Right atrium auricular region (tissue), 2 donors: ENCODE measurements around the gene OR11A1. TPM values are rescaled to one million over a fixed set of nuclear protein-coding genes. Genes with fewer than 3 reads are reported as not detected.
"Not testable (repeated sequence)": the region's sequence is repeated elsewhere in the genome, so short reads cannot be mapped to it uniquely, and the experiment has no call there.

Experiments used
- DNase-seq: peaks from one replicate; pipeline ENCODE4 v3.0.0-alpha.2; 2019; ENCODE audit warnings: low spot score
- H3K27ac ChIP-seq, 2 donors: fragments of 200-600 bp; sonication (generic); 1 replicate in 1 of 2; 2 replicates in 1 of 2; pipeline ENCODE4 v1.5.1; 2016 to 2019
- H3K27me3 ChIP-seq, 2 donors: fragments of 200-600 bp; sonication (generic); one replicate each; pipeline versions ENCODE4 v1.5.1 to v1.6.0; 2017 to 2019
- H3K36me3 ChIP-seq: fragments of 200-600 bp; sonication (generic); one replicate; pipeline ENCODE4 v1.5.1; 2016
- H3K4me1 ChIP-seq, 2 donors: fragments of 200-600 bp; sonication (generic); one replicate each; pipeline versions ENCODE4 v1.5.1 to v1.6.0; 2017 to 2019
- H3K4me3 ChIP-seq, 2 donors: fragments of 200-600 bp; sonication (generic); 1 replicate in 1 of 2; 2 replicates in 1 of 2; pipeline ENCODE4 v1.5.1; 2017 to 2019; ENCODE audit warnings: mild to moderate bottlenecking in 1 of 2, moderate library complexity in 1 of 2
- H3K9me3 ChIP-seq, 2 donors: fragments of 200-600 bp; sonication (generic); one replicate each; pipeline ENCODE4 v1.5.1; 2019
- total RNA-seq, 2 donors: library from RNA; depleted of rRNA; stranded (reverse); fragments of >200 nt; gene quantifications; one replicate each; pipeline ENCODE4 v1.1.0, GENCODE V29; 2016
- TF ChIP-seq, protein P1 (sequence below), 2 donors: fragments of 200-600 bp; sonication (generic); IDR thresholded peaks; one replicate each; pipeline ENCODE4 v1.5.1; 2019; ENCODE audit warnings: antibody characterized with exemption in 2 of 2

OR11A1 gene
- total RNA-seq, 2 donors from 2014 or later: not detected

DNA sequence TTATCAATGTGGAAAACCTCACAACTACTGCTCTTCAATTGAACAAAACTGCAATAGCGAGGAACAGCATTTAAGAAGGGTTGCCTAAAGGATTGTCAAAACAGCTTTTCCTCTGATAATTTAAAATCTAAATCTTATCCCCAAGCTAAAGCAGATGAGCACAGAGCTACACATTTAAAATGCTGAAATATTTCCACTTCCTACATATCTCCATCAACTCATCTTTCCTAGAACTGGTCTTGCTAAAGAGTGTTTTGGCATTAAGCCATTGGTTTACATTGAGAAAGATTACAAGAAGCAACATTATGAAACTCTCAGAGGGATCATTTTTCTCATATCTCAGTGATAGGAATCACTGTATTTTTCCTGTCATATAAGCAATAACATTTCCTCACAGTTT is 14.2 kb downstream of the OR11A1 start:
- Histone ChIP-seq H3K36me3 (no peaks in the 10 kb centered on the region), H3K27me3 (no peaks in the 10 kb centered on the region), H3K27ac (no peak overlapping the region), H3K9me3 (no peaks in the 10 kb centered on the region), H3K4me3 (no peak overlapping the region), H3K4me1 (no peaks in the 10 kb centered on the region)
- TF ChIP-seq, protein P1, sequence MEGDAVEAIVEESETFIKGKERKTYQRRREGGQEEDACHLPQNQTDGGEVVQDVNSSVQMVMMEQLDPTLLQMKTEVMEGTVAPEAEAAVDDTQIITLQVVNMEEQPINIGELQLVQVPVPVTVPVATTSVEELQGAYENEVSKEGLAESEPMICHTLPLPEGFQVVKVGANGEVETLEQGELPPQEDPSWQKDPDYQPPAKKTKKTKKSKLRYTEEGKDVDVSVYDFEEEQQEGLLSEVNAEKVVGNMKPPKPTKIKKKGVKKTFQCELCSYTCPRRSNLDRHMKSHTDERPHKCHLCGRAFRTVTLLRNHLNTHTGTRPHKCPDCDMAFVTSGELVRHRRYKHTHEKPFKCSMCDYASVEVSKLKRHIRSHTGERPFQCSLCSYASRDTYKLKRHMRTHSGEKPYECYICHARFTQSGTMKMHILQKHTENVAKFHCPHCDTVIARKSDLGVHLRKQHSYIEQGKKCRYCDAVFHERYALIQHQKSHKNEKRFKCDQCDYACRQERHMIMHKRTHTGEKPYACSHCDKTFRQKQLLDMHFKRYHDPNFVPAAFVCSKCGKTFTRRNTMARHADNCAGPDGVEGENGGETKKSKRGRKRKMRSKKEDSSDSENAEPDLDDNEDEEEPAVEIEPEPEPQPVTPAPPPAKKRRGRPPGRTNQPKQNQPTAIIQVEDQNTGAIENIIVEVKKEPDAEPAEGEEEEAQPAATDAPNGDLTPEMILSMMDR (IDR thresholded peaks at IDR 0.05): no peak
- no peak for DNase-seq

DNA sequence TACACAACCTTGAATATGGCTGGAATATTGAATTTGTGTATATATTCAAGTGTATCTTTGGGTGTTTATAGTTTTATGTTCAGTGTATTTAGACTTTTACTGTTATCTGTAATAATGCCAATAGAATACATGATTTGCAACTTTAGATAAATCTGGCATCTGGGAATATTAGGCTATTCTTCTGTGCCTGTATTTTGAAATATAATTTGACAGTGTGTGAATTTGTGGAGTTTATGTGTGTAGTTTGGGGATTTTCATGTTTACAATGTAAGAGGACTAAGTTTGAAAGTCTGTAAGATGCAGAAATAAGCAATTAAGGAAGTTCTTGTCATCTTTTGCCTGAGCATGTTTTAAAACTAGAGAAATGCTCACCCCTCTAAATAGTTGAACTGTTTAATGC is 17.9 kb downstream of the OR11A1 start, which contains the start of gene OR10C1:
OR10C1 (plus strand) TSS at position 301 of the 400 bp plus-strand sequence. CDS start 710 bp downstream, outside the sequence.
- DNase-seq: no peak
- Histone ChIP-seq H3K9me3 (no peaks in the 10 kb centered on the region), H3K4me1 (no peaks in the 10 kb centered on the region), H3K27me3 (no peaks in the 10 kb centered on the region), H3K36me3 (no peaks in the 10 kb centered on the region), H3K27ac (no peak within 1 kb of the TSS), H3K4me3 (no peak within 1 kb of the TSS)
- TF ChIP-seq, protein P1 (IDR thresholded peaks at IDR 0.05): no peak

DNA sequence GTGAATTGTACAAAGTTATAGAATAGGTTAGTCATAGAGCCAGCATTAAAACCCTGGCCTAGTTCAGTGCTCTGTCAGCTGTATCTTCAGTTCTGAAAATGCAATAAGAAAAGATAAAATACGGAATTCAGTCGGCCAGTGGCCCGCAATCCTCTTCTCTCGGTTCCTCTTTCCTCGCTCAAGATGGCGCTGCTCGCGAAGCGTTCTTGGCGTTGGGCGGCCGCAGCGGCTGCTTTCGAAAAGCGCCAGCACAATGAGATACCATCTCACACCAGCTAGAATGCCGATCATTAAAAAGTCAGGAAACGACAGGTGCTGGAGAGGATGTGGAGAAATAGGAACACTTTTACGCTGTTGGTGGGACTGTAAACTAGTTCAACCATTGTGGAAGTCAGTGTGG is 20.1 kb downstream of the OR11A1 start:
- H3K9me3 ChIP-seq, H3K36me3 ChIP-seq, DNase-seq, H3K27ac ChIP-seq, H3K4me3 ChIP-seq, H3K27me3 ChIP-seq, H3K4me1 ChIP-seq: not testable (repeated sequence)

DNA sequence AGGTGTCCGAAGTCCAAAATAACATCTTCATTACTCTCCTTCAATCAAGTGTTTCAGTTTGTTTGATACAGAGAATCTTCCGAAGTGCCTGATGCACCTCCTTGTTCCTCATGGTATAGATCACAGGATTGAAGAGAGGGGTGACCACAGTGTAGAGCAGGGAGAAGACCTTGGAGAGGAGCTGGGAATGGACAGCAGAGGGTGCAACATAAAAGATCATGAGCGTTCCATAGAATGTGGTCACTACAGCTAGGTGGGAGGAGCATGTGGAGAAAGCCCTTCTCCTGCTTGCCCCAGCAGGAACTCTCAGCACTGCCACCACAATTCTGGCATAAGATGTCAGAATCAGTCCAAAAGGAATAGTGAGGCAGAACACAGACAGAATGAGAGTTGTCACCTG is 30.2 kb downstream of the OR11A1 start:
- no peak for DNase-seq
- H3K4me3 ChIP-seq: no peak overlapping the region
- H3K27ac ChIP-seq: no peak overlapping the region
- TF ChIP-seq, protein P1 (IDR thresholded peaks at IDR 0.05): no peak
- no peaks in the 10 kb centered on the region for H3K36me3 ChIP-seq
- no peaks in the 10 kb centered on the region for H3K4me1 ChIP-seq
- no peaks in the 10 kb centered on the region for H3K9me3 ChIP-seq
- no peaks in the 10 kb centered on the region for H3K27me3 ChIP-seq

DNA sequence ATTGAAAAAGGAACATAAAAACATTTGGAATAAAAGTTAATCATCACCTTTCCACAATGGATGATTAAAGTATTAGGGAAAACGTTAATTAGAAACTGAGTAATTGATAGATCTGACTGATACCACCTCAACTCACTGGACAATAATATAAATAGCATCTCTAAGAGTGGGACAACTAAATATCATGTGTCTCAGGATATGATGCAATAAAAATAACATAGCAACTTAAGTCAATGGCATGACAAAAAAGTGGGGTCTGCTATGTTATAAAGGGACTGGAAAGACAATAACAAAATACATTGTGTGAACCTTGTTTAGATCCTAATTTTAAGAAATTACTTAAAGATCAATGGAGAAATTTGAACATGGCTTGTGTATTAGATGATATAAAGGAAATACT is 31.8 kb downstream of the OR11A1 start:
- TF ChIP-seq, protein P1 (IDR thresholded peaks at IDR 0.05): no peak
- DNase-seq: no peak
- Histone ChIP-seq H3K27ac (no peak overlapping the region), H3K27me3 (no peaks in the 10 kb centered on the region), H3K4me3 (no peak overlapping the region), H3K9me3 (peaks cover 0 to 8% of the 10 kb centered on the region in 2 donors), H3K4me1 (no peaks in the 10 kb centered on the region), H3K36me3 (no peaks in the 10 kb centered on the region)

DNA sequence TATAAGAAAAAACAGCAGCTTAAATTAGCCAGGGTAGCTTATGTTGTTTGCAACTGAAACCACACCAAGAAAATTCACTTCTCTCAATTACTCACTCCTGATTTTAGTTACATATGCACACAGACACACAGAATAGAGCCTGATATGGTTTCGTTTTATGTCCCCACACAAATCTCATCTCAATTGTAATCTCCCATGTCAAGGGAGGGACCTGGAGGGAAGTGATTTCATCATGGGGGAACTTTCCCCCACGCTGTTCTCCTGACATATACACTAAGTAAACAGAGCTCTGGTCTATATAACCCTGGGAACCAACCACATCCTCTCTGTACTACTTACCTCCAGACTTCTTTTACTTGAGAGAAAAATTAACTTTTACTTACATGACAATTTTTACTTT is 32.3 kb downstream of the OR11A1 start:
- H3K27ac ChIP-seq: no peak overlapping the region
- TF ChIP-seq, protein P1 (IDR thresholded peaks at IDR 0.05): no peak
- no peaks in the 10 kb centered on the region for H3K4me1 ChIP-seq
- H3K4me3 ChIP-seq: no peak overlapping the region
- no peak for DNase-seq
- no peaks in the 10 kb centered on the region for H3K36me3 ChIP-seq
- H3K27me3 ChIP-seq: no peaks in the 10 kb centered on the region
- peaks cover 0 to 8% of the 10 kb centered on the region in 2 donors for H3K9me3 ChIP-seq
